Panc1 (cell line): Measurements from ENCODE around the gene NAA25. TPM values are rescaled to one million over a fixed set of nuclear protein-coding genes. Genes with fewer than 3 reads are reported as not detected.

Experiments used
- ATAC-seq: fragments of 200-7000 bp; cut with Tn5 transposase; 2 replicates; pipeline ENCODE4 v1.9.1; 2020; ENCODE audit warnings: mild to moderate bottlenecking, moderate library complexity
- BruUV-seq: library from RNA; stranded (reverse); fragments of 400-500 nt; replicated peaks from 2 replicates; lab custom pipeline; 2021; lab: Mats Ljungman, UMichigan
- CTCF ChIA-PET: fragments of 300-600 bp; sonication (Branson Sonifier 250); formaldehyde crosslinking; loops from one replicate; lab custom pipeline; 2022; ENCODE audit warnings: antibody characterized with exemption; lab: Charles Lee
- POLR2A ChIA-PET: fragments of 300-600 bp; sonication (Branson Sonifier 250); formaldehyde crosslinking; loops from one replicate; lab custom pipeline; 2022; ENCODE audit warnings: antibody characterized with exemption; lab: Charles Lee
- DNase-seq: peaks from one replicate; pipeline ENCODE4 v3.0.0-alpha.2; 2010; ENCODE audit warnings: low read depth, low spot score
- H3K27ac ChIP-seq: 2 replicates; pipeline ENCODE4 v1.5.1; 2011; ENCODE audit warnings: mild to moderate bottlenecking, low read length, inconsistent platforms
- H3K27me3 ChIP-seq: fragments of 200-500 bp; sonication (Bioruptor generic); 2 replicates; pipeline ENCODE4 v1.6.0; 2014; ENCODE audit warnings: low read length, inconsistent platforms; ENCODE audit not compliant: control insufficient read depth, insufficient read depth
- H3K36me3 ChIP-seq: fragments of 200-500 bp; sonication (Bioruptor generic); 2 replicates; pipeline ENCODE4 v1.5.1; 2014; ENCODE audit warnings: inconsistent platforms, mild to moderate bottlenecking, low read length, moderate library complexity; ENCODE audit not compliant: control insufficient read depth, insufficient read depth
- H3K4me1 ChIP-seq: 2 replicates; pipeline ENCODE4 v1.5.1; 2011; ENCODE audit warnings: inconsistent platforms, mild to moderate bottlenecking, low read length, moderate library complexity; ENCODE audit not compliant: control insufficient read depth, insufficient read depth
- H3K4me3 ChIP-seq, 2 experiments: 2 replicates each; pipeline ENCODE4 v1.5.1; 2011 to 2012; ENCODE audit warnings: low read depth in 2 of 2, low read length in 2 of 2, mild to moderate bottlenecking in 2 of 2, inconsistent platforms in 1 of 2, moderate library complexity in 1 of 2
- H3K9me3 ChIP-seq: fragments of 200-500 bp; sonication (Bioruptor generic); 2 replicates; pipeline ENCODE4 v1.5.1; 2014; ENCODE audit warnings: low read depth, mild to moderate bottlenecking, inconsistent platforms, low read length, moderate library complexity; ENCODE audit not compliant: control insufficient read depth, insufficient read depth
- CTCF ChIP-seq: fragments of 450-650 bp; IDR thresholded peaks from 2 replicates; pipeline ENCODE4 v1.5.1; 2017; ENCODE audit warnings: mild to moderate bottlenecking
- POLR2AphosphoS5 ChIP-seq: IDR thresholded peaks from 2 replicates; pipeline ENCODE4 v1.6.1; 2012; ENCODE audit warnings: mild to moderate bottlenecking, low read depth, low read length, moderate library complexity
- REST ChIP-seq, 2 experiments: IDR thresholded peaks; 2 replicates each; pipeline ENCODE4 v1.6.1; 2011 to 2012; ENCODE audit warnings: low read depth in 2 of 2, control low read depth in 1 of 2, low read length in 1 of 2, mild to moderate bottlenecking in 1 of 2, moderate library complexity in 1 of 2; ENCODE audit not compliant: insufficient read depth in 1 of 2
- SIN3A ChIP-seq: IDR thresholded peaks from 2 replicates; pipeline ENCODE4 v1.6.1; 2012; ENCODE audit warnings: low read depth, mild to moderate bottlenecking, low read length, moderate library complexity, borderline replicate concordance; ENCODE audit not compliant: insufficient read depth
- TCF7L2 ChIP-seq: IDR thresholded peaks from 2 replicates; pipeline ENCODE4 v1.6.1; 2011; ENCODE audit warnings: mild to moderate bottlenecking, low read depth, low read length, inconsistent platforms
- in situ Hi-C: cut with HindIII; loops from 2 replicates; pipeline ENCODE4 v1.10.0; 2016; ENCODE audit warnings: low sequenced_read_pairs, low pct_unique_long_range_greater_than_20kb
- intact Hi-C: fragments of 100-400 bp; cut with micrococcal nuclease; formaldehyde crosslinking; loops from one replicate; pipeline ENCODE4 v1.10.0; 2022; ENCODE audit not compliant: unreplicated experiment
- total RNA-seq: library from RNA; stranded (reverse); gene quantifications from one replicate; pipeline ENCODE4 v1.2.1, GENCODE V29; 2021; ENCODE audit not compliant: unreplicated experiment

The NAA25 gene
- total RNA-seq, 1 experiment from 2014 or later, result 32.2 TPM

GRCh38 chr12:112153181-112153892 lies 44.8 kb upstream of the NAA25 start:
- Histone ChIP-seq H3K4me1 (no peaks in the 10 kb centered on the region), H3K27ac (no peak overlapping the region), H3K9me3 (no peaks in the 10 kb centered on the region), H3K4me3 (no peak overlapping the region), H3K36me3 (peaks cover 2% of the 10 kb centered on the region; the same call in 1 of the 2 replicates), H3K27me3 (no peaks in the 10 kb centered on the region)
- ATAC-seq, result peak; percentile 60; the same call in 1 of the 2 replicates
- ChIA-PET CTCF (no interaction called here), POLR2A (no interaction called here)
- DNase-seq, result no peak
- in situ Hi-C loops (no loop called here), intact Hi-C loops (no loop called here)
- BruUV-seq, result no TSS peak
- no peak for TF ChIP-seq POLR2AphosphoS5
- no peak for TF ChIP-seq TCF7L2
- TF ChIP-seq REST (IDR thresholded peaks at IDR 0.05; ENCODE audit: insufficient read depth in 1 of 2, low read depth in 2 of 2, low read length in 1 of 2), result no peak
- no peak for TF ChIP-seq SIN3A
- TF ChIP-seq CTCF, result no peak

DNA sequence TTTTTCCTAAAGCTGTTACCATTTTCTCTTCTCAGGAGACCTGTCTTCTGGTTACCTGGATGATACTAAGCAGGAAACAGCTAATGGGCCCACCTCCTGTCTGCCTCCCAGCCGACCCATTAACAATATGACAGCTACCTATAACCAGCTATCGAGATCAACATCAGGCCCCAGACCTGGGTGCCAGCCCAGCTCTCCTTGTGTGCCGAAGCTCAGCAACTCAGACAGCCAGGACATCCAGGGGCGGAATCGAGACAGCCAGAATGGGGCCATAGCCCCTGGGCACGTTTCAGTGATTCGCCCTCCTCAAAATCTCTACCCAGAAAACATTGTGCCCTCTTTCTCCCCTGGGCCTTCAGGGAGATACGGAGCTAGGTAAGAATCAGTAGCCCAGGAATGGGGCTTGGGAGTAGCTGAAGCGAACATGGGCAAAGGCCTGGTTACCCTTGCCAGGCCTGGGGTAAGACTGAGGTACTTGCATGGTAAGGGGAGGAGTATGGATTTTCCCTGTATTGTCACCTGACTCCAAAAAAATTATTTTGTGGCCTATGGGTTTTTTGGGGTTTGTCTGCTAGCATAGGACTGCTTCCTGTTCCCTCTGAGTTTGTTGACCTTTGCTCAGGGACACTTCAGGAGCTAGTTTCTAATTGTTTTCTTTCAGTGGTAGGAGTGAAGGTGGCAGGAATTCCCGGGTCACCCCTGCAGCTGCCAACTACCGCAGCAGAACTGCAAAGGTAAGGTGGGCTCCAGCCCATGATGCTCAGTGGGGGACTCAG lies 43.4 kb upstream of the NAA25 start:
- Histone ChIP-seq H3K4me1 (no peaks in the 10 kb centered on the region), H3K9me3 (no peaks in the 10 kb centered on the region), H3K27me3 (no peaks in the 10 kb centered on the region), H3K27ac (no peak overlapping the region), H3K36me3 (peaks cover 2% of the 10 kb centered on the region; the same call in 1 of the 2 replicates), H3K4me3 (no peak overlapping the region)
- ChIA-PET POLR2A (interaction anchor here (0.7 kb wide), 1 partner anchor 49 kb away, joined by 9 read pairs; no protein-coding TSS in a partner anchor), CTCF (no interaction called here)
- TF ChIP-seq CTCF (no peak), TCF7L2 (no peak), SIN3A (no peak), POLR2AphosphoS5 (no peak), REST (IDR thresholded peaks at IDR 0.05; ENCODE audit: insufficient read depth in 1 of 2, low read depth in 2 of 2, low read length in 1 of 2) (no peak)
- DNase-seq (no peak), ATAC-seq (no peak)
- intact Hi-C loops (no loop called here), in situ Hi-C loops (no loop called here)
- BruUV-seq, result no TSS peak
